Stimulated activated CD8-positive, alpha-beta memory T cell treated with anti-CD3 and anti-CD28 coated beads, Interleukin-2, amount 100 ng/mL, for 48 hours (primary cell): ENCODE data around the gene RUFY3.
"Not testable (repeated sequence)": the region's sequence is repeated elsewhere in the genome, so short reads cannot be mapped to it uniquely, and the experiment has no call there.

Source experiments
- DNase-seq, 2 donors: peaks; one replicate each; pipeline ENCODE4 v3.0.0-alpha.2; 2020; ENCODE audit warnings: low read depth in 2 of 2

RUFY3 gene

GRCh38 chr4:70840631-70841030, 118.9 kb downstream of the RUFY3 start:
- not testable (repeated sequence) for DNase-seq

DNA sequence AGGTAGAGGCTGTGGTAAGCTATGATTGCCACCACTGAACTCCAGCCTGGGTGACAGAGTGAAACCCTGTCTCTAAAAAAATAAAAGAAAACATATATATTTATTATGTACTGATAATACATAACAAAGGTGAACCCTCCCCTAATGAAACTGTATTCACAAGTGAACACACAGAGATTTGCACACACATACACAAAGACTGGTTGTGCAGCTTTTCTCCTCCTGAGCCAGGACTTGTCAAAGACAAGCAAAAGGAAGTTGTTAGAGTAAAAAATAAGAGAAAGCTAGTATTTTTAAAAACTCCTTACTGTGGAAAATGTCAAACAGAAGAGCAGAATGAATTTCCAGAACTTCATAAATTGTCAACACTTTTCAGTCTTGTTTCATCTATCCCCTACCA, 119.4 kb downstream of the RUFY3 start:
- DNase-seq = no peak

GRCh38 chr4:70841951-70842350, 120.2 kb downstream of the RUFY3 start:
- no peak for DNase-seq

DNA sequence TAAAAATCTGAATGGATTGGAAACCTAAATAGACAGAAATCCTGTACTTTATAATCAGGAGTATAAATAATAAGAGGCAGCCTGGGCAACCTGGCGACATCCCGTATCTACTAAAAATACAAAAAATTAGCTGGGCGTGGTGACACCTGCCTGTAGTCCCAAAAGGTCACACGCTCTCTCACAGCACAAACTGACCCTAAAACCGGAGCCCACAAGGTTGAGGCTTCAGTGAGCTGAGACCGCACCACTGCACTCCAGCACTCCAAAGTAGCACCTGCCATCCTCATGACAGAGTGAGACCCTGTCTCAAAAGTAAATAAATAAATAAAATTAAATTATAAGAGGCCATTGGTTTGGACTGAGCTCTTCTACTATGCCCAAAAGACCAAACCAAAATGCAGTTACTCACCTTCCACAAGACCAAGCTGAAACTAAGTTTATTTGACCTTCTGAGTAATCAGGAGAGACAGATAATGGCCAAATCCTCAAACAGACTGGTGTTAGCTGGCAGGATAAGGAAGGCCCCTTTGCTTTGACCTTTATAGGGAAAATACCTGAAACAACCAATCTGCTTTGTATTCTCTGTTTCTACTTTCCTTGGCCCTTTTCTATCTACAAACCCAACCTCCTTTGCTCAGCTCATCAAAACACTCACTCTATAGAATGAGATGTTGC, 121.1 kb downstream of the RUFY3 start:
- DNase-seq = no peak

DNA sequence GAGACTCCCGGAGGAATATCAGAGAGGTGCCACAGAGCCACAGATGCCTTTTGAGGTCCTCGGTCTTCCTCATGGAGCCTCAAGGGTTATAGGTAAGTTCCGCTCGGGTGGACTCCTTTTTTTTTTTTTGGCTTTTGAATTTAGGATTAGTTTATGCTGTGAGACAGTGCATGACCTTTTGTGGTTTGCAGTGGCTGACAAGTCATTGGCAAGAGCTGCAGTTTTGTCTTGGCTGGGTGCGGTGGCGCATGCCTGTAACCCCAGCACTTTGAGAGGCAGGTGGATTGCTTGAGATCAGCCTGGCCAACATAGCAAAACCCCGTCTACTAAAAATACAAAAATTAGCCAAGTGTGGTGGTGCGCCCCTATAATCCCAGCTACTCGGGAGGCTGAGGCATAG, 122.4 kb downstream of the RUFY3 start:
- peak in 1 of 2 donors; percentile 12 for DNase-seq

GRCh38 chr4:70849291-70849690, 127.5 kb downstream of the RUFY3 start:
- no peak for DNase-seq

- DNase-seq = no peak
Measured at GRCh38 chr4:70855464-70855863, 133.7 kb downstream of the RUFY3 start.
